IMR-90 (cell line): ENCODE data around the gene ITIH5. TPM values are rescaled to one million over a fixed set of nuclear protein-coding genes. Genes with fewer than 3 reads are reported as not detected.

ENCODE experiments used
- ATAC-seq: fragments of 200-7000 bp; cut with Tn5 transposase; 2 replicates; pipeline ENCODE4 v1.9.1; 2020; ENCODE audit warnings: low read depth, mild to moderate bottlenecking, moderate library complexity
- BruUV-seq: library from RNA; stranded (reverse); fragments of 400-500 nt; replicated peaks from 2 replicates; lab custom pipeline; 2021; lab: Mats Ljungman, UMichigan
- CTCF ChIA-PET: fragments of 300-600 bp; formaldehyde crosslinking; extraction: SDS; loops from one replicate; lab custom pipeline; 2021; ENCODE audit warnings: antibody characterized with exemption; lab: Yijun Ruan, JAX
- POLR2A ChIA-PET: fragments of 300-600 bp; sonication (Branson Sonifier 250); formaldehyde crosslinking; loops from one replicate; lab custom pipeline; 2022; ENCODE audit warnings: antibody characterized with exemption; ENCODE audit not compliant: unreplicated experiment; lab: Charles Lee
- DNase-seq: peaks from one replicate; pipeline ENCODE4 v3.0.0; 2013
- H2AFZ ChIP-seq: replicated peaks from 2 replicates; pipeline ENCODE3; 2013; ENCODE audit warnings: low read length, mild to moderate bottlenecking; ENCODE audit not compliant: poor library complexity
- H2AK5ac ChIP-seq: 2 replicates; pipeline ENCODE4 v1.6.1; 2013; ENCODE audit warnings: low read depth, low read length, inconsistent platforms
- H2AK9ac ChIP-seq: replicated peaks from 2 replicates; pipeline ENCODE3; 2013; ENCODE audit warnings: mild to moderate bottlenecking, low read depth, low read length, moderate library complexity; ENCODE audit not compliant: poor library complexity
- H2BK120ac ChIP-seq: 2 replicates; pipeline ENCODE4 v1.6.1; 2013; ENCODE audit warnings: low read depth, low read length, inconsistent platforms
- H2BK15ac ChIP-seq: 3 replicates; pipeline ENCODE4 v1.6.1; 2013; ENCODE audit warnings: low read depth, low read length, inconsistent platforms
- H2BK20ac ChIP-seq: 2 replicates; pipeline ENCODE4 v1.6.1; 2013; ENCODE audit warnings: low read depth, mild to moderate bottlenecking, inconsistent platforms, low read length, moderate library complexity
- H2BK5ac ChIP-seq: 2 replicates; pipeline ENCODE4 v1.6.1; 2013; ENCODE audit warnings: mild to moderate bottlenecking, low read depth, low read length, inconsistent platforms; ENCODE audit not compliant: poor library complexity, severe bottlenecking
- H3K14ac ChIP-seq: replicated peaks from 2 replicates; pipeline ENCODE4 v1.6.1; 2013; ENCODE audit warnings: low read depth, low read length, inconsistent platforms
- H3K18ac ChIP-seq: 2 replicates; pipeline ENCODE4 v1.6.1; 2013; ENCODE audit warnings: low read depth, low read length, control low read depth
- H3K23ac ChIP-seq: 2 replicates; pipeline ENCODE4 v1.6.1; 2013; ENCODE audit warnings: low read depth, low read length, inconsistent platforms
- H3K27ac ChIP-seq: 2 replicates; pipeline ENCODE4 v1.5.1; 2013; ENCODE audit warnings: mild to moderate bottlenecking, control low read depth, low read length; ENCODE audit not compliant: insufficient read depth
- H3K27me3 ChIP-seq: 2 replicates; pipeline ENCODE4 v1.6.1; 2013; ENCODE audit warnings: low read length; ENCODE audit not compliant: control insufficient read depth, insufficient read depth
- H3K36me3 ChIP-seq: 2 replicates; pipeline ENCODE4 v1.6.1; 2013; ENCODE audit warnings: low read length, mixed read lengths; ENCODE audit not compliant: control insufficient read depth, insufficient read depth
- H3K4ac ChIP-seq: 2 replicates; pipeline ENCODE4 v1.6.1; 2013; ENCODE audit warnings: low read depth, low read length, inconsistent platforms
- H3K4me1 ChIP-seq: 2 replicates; pipeline ENCODE4 v1.6.1; 2013; ENCODE audit warnings: low read length, mixed read lengths; ENCODE audit not compliant: control insufficient read depth, insufficient read depth
- H3K4me2 ChIP-seq: 2 replicates; pipeline ENCODE4 v1.6.1; 2013; ENCODE audit warnings: low read depth, mild to moderate bottlenecking, control low read depth, low read length, moderate library complexity
- H3K4me3 ChIP-seq: 2 replicates; pipeline ENCODE4 v1.5.1; 2013; ENCODE audit warnings: low read depth, mild to moderate bottlenecking, control low read depth, low read length, moderate library complexity; ENCODE audit not compliant: insufficient read depth
- H3K56ac ChIP-seq: 2 replicates; pipeline ENCODE4 v1.6.1; 2013; ENCODE audit warnings: low read length, inconsistent platforms; ENCODE audit not compliant: insufficient read depth; ENCODE audit errors: extremely low read depth
- H3K79me1 ChIP-seq, 2 experiments: 2 replicates each; pipeline ENCODE4 v1.6.1; 2013; ENCODE audit warnings: low read length in 2 of 2, inconsistent platforms in 1 of 2, low read depth in 1 of 2
- H3K9ac ChIP-seq: 2 replicates; pipeline ENCODE4 v1.6.1; 2013; ENCODE audit warnings: low read depth, low read length, control low read depth
- H3K9me1 ChIP-seq: 2 replicates; pipeline ENCODE4 v1.6.1; 2013; ENCODE audit warnings: low read length, inconsistent platforms; ENCODE audit not compliant: insufficient read depth
- H3K9me3 ChIP-seq: 2 replicates; pipeline ENCODE4 v1.6.1; 2013; ENCODE audit warnings: low read length; ENCODE audit not compliant: control insufficient read depth, insufficient read depth
- H4K20me1 ChIP-seq: 2 replicates; pipeline ENCODE4 v1.6.1; 2013; ENCODE audit warnings: low read length, inconsistent platforms; ENCODE audit not compliant: insufficient read depth
- H4K5ac ChIP-seq: 2 replicates; pipeline ENCODE4 v1.6.1; 2013; ENCODE audit warnings: mild to moderate bottlenecking, low read depth, low read length, control low read depth
- H4K8ac ChIP-seq, 2 experiments: 2 replicates each; pipeline ENCODE4 v1.6.1; 2013; ENCODE audit warnings: low read depth in 2 of 2, low read length in 2 of 2, control low read depth in 1 of 2, inconsistent platforms in 1 of 2
- H4K91ac ChIP-seq: 2 replicates; pipeline ENCODE4 v1.6.1; 2013; ENCODE audit warnings: low read depth, low read length, inconsistent platforms; ENCODE audit not compliant: insufficient read depth
- BHLHE40 ChIP-seq: fragments of 150-350 bp; IDR thresholded peaks from 2 replicates; pipeline ENCODE4 v1.6.1; 2016; ENCODE audit warnings: mild to moderate bottlenecking, low read depth, low read length
- FOS ChIP-seq: fragments of 150-350 bp; IDR thresholded peaks from 2 replicates; pipeline ENCODE4 v1.6.1; 2016; ENCODE audit warnings: low read depth, low read length
- MAFK ChIP-seq: IDR thresholded peaks from 2 replicates; pipeline ENCODE4 v1.6.1; 2012; ENCODE audit warnings: low read depth, low read length, improper control_type of control experiment
- MXI1 ChIP-seq: IDR thresholded peaks from 2 replicates; pipeline ENCODE4 v1.6.1; 2012; ENCODE audit warnings: low read depth, mild to moderate bottlenecking, low read length, moderate library complexity, borderline replicate concordance
- POLR2A ChIP-seq: IDR thresholded peaks from 2 replicates; pipeline ENCODE4 v1.6.1; 2012; ENCODE audit warnings: mild to moderate bottlenecking, low read depth, low read length
- RAD21 ChIP-seq: IDR thresholded peaks from 2 replicates; pipeline ENCODE4 v1.6.1; 2012; ENCODE audit warnings: low read length, improper control_type of control experiment
- RCOR1 ChIP-seq: IDR thresholded peaks from 2 replicates; pipeline ENCODE4 v1.6.1; 2012; ENCODE audit warnings: mild to moderate bottlenecking, low read length, improper control_type of control experiment; ENCODE audit not compliant: insufficient replicate concordance
- RFX5 ChIP-seq: IDR thresholded peaks from 2 replicates; pipeline ENCODE4 v1.8.0; 2012; ENCODE audit warnings: low read depth, mild to moderate bottlenecking, low read length, moderate library complexity
- SMC3 ChIP-seq: fragments of 150-350 bp; IDR thresholded peaks from 2 replicates; pipeline ENCODE4 v1.6.1; 2016; ENCODE audit warnings: low read depth, mild to moderate bottlenecking, antibody characterized with exemption, low read length, moderate library complexity
- WGBS, 2 experiments: methylation state at CpG; one replicate each; pipeline versions ENCODE4 v1.1.5 to v1.1.7; 2013; ENCODE audit warnings: missing lambda C conversion rate in 2 of 2; ENCODE audit not compliant: insufficient read length in 1 of 2; ENCODE audit errors: extremely low coverage in 2 of 2; 5-methylcytosine and 5-hydroxymethylcytosine counted together
- dilution Hi-C: fragments of 300-500 bp; cut with HindIII; formaldehyde crosslinking; loops from one replicate; pipeline ENCODE4 v1.14.3; 2018; ENCODE audit warnings: low sequenced_read_pairs; ENCODE audit not compliant: unreplicated experiment
- in situ Hi-C: fragments of 300-500 bp; cut with MboI; formaldehyde crosslinking; loops from 3 replicates; pipeline ENCODE4 v1.14.3; 2019; ENCODE audit warnings: low sequenced_read_pairs, inconsistent platforms, mixed read lengths
- intact Hi-C: fragments of 100-400 bp; cut with micrococcal nuclease; formaldehyde crosslinking; loops from 2 replicates; pipeline ENCODE4 v1.10.0; 2022
- polyA plus RNA-seq, 3 experiments: library from polyadenylated mRNA; depleted of rRNA; stranded (reverse); fragments of >200 nt; gene quantifications; 2 replicates each; pipeline ENCODE4 v1.2.3, GENCODE V29; 2012; ENCODE audit warnings: low replicate concordance in 1 of 3
- total RNA-seq: library from RNA; depleted of rRNA; stranded (reverse); fragments of >200 nt; gene quantifications from 2 replicates; pipeline ENCODE4 v1.2.3, GENCODE V29; 2012

The ITIH5 gene
- total and polyA plus RNA-seq, 2 of the 4 experiments (the other 2 are of a cell fraction): under 0.01 to 0.07 TPM

GRCh38 chr10:7558036-7558435 lies 108.7 kb downstream of the ITIH5 start:
- Histone ChIP-seq H4K20me1 (no peaks in the 10 kb centered on the region), H3K56ac (no peak overlapping the region), H2BK15ac (no peak overlapping the region), H4K5ac (no peak overlapping the region), H3K14ac (no peak overlapping the region), H3K27ac (no peak overlapping the region), H2AK9ac (no peak overlapping the region), H2BK5ac (no peak overlapping the region), H3K18ac (no peak overlapping the region), H2AK5ac (no peak overlapping the region), H3K4me2 (no peak overlapping the region), H3K4me1 (peaks cover 7% of the 10 kb centered on the region; the same call in 1 of the 2 replicates), H3K9me1 (no peaks in the 10 kb centered on the region), H3K23ac (no peak overlapping the region), H4K91ac (no peak overlapping the region), H2BK120ac (no peak overlapping the region), H3K9me3 (peaks cover 2% of the 10 kb centered on the region; the same call in 1 of the 2 replicates), H3K36me3 (no peaks in the 10 kb centered on the region), H4K8ac (no peak overlapping the region), H3K27me3 (no peaks in the 10 kb centered on the region; the same call in 1 of the 2 replicates), H2BK20ac (no peak overlapping the region), H3K4me3 (no peak overlapping the region), H2AFZ (no peak overlapping the region), H3K79me1 (no peaks in the 10 kb centered on the region), H3K4ac (no peak overlapping the region; the same call in 1 of the 2 replicates), H3K9ac (no peak overlapping the region)
- CTCF ChIA-PET: no interaction called here
- POLR2A ChIA-PET: no interaction called here
- in situ Hi-C loops: no loop called here
- dilution Hi-C loops: no loop called here
- DNase-seq: no peak
- no CpG with 5 or more reads among the region's 3 CpGs for WGBS, 2 experiments
- no peak for ATAC-seq
- BruUV-seq: no TSS peak
- intact Hi-C loops: no loop called here
- TF ChIP-seq RCOR1 (no peak), RAD21 (no peak), MAFK (no peak), BHLHE40 (no peak), FOS (no peak), POLR2A (no peak), MXI1 (no peak), RFX5 (no peak), SMC3 (no peak)
